NOMO-1 treated with dmso at 0.1 percent for 144 hours (cell line): Measurements from ENCODE around the gene XPA.
A peak's percentile ranks its signal among the peaks of the same experiment; 100 is the strongest.
"Not testable (repeated sequence)": the region's sequence is repeated elsewhere in the genome, so short reads cannot be mapped to it uniquely, and the experiment has no call there.

Experiments used
- DNase-seq: peaks from one replicate; lab custom pipeline; 2025; ENCODE audit not compliant: unreplicated experiment; lab: John Stamatoyannopoulos, UW

The XPA gene

GRCh38 chr9:97696803-97697601, at the start of gene XPA:
Gene XPA (minus strand): TSS chr9:97697340. CDS start chr9:97697292, 48 bp downstream.
- DNase-seq, result peak; percentile 83

DNA sequence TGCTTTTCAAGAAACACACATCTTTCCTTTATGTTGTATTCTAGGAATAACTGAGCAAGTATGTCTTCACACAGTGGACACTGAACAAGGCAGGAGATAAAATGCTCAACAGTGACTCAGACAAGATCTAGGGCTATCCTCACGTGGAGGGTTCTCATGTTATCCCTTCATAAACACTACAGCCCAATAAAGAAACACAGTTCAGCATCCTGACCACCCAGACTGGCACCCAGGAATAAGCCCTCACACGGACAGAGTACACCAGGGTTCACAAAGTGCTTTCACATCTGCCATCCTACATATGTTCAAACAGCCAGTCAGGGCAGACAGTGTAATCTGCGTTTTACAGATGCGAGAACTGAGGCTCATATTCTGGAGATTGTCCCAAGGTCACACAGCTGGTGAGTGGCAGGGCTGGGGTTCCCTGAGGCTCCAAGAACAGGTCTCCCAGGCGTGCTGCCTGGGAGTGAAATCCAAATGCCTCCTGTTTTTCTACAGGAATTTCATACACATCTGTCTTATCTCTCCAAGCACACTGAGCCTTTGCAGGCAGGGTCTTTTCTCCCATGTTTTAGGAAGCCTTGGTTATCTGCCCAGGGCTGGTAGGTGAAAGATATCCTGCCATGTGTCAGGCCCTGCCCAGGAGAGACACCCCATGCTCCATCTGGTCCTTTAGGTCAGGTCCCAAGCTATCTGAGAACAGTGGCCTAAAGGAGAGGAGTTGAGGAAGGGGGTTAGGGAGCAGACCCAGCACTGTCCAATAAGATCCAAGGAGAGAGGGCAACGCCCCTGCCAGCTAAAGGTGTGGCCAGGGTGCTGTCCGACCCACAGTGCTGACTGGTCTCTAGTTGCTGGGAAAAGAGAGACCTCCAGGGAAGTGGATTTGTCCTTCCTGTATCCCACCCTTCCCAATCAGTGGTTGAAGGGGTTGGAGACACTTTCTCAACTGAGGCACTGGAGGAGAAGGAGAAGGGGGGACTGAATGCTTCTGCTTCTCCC, 47.9 kb upstream of the XPA start:
- no peak for DNase-seq

- not testable (repeated sequence) for DNase-seq
These were observed 46.9 kb upstream of the XPA start for GRCh38 chr9:97744025-97744424.

DNA sequence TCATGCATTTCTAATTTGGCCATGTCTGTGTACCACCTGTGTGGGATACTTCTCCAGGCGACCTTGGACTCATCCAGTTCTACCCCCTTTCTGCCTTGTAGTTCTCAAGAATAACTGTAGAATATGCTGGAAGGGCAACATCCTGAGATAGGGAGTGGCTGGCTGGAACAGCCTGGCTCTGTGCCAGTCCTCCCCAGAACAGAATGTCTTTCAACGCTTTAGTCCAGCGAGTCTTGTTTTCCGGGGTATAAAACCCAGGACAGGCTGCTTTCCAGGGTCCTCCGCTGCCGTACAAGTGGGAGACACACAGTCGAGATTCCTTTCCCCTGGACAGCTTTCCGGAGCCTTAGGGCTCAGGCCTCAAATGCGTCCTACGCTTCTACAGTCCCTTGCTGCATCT, 45.4 kb upstream of the XPA start:
- no peak for DNase-seq

- DNase-seq, result no peak
These were observed 44.8 kb upstream of the XPA start for GRCh38 chr9:97741947-97742346.

GRCh38 chr9:97740848-97741821, 44.0 kb upstream of the XPA start:
- no peak for DNase-seq

DNA sequence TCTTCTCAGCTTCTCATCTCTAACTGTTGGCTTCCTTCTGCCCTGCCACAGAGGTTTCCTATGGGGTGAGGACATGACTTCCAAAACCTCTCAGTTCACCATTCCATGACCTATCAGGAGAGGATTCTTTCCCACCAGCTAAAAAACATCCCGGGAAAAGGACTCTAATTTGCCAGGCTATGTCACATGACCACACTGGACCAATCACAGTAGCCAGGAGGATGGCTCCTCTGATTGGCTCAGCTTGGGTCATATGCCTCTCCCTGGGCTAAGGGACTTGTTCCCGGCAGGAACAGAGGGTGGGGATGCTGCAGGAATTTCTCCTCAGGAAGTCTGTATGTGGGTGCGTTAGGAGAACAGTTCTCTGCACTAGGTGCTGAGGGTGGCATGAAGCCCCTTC, 40.3 kb upstream of the XPA start:
- DNase-seq, result no peak

DNA sequence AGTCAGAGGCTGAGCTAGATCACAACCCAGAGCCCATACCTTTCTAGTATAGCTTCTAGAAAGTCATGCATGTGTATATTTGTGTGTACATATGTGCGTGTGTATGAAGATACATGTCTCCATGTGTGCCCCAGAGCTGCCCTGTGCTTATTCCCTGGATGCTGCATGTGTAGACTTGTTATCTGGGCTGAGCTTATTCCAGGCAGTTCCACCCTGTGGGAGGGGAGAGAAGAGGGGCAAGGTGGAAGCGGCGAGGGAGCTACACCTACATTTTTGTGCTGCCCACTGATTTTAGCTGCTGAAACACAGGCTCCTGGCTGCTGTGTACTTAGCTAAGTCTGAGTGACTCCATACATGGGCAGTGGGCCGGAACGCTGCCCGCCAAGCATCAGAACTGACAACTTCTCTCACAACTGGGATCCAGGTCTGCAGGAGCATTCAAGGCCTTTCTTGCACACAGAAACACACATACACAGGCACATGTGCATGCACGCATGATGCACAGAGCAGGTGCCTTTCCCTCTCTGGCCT, 38.0 kb upstream of the XPA start:
- no peak for DNase-seq

DNA sequence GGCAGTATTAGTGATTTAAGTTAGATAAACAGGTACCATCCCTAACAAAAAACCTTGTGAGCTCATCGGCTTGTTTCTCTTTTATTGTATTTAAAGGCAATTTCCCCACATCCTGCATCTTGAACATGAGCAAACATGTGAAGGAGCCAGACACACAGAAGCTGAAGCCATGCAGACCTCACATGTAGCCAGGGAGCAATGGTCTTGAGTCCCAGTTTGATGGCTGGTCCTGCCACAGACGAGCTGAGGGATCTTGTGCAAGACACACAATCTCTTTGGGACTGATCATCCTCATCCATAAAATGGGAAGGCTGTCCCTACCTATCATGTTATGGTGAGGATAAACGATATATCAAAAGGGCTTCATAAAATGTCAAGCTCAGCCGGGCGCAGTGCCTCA, 29.6 kb upstream of the XPA start:
- DNase-seq, result no peak

DNA sequence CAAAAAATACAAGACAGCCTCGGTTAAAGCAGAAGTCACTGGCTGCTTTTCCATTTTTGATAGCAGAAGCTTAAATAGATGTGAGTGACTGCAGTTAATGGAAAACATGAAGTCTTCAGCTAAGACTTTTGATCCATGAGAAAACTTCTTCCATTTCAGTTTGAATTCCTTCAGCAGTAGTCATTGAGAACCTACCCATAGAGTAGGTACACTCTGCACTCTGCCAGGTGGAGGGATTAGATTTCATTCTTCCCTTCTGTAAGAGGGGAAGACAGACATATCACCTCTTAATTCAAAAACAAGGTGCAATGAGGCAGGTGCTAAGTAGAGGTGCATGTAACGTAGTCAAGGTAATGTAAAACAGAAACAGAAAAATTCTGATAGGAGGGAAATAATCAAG, 26.7 kb upstream of the XPA start:
- DNase-seq, result no peak

DNA sequence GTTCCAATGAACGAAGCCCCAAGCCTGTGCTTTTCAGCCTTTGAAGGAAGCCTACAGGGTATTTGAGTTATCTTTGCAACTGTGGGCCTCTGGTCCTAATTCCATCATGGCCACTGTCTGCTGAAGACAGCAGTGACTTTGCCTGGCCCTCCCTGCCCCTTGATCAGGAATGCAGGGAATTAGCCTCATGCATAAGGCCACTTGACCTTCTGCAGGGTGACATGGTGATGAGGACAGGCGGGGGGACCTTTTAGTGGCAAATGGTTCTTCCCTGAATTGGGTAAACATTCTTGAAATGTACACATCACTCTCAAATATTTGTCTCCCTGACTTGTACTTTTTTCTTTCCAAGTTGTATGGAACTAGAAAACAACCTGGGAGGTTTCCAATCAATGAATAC, 25.2 kb upstream of the XPA start:
- no peak for DNase-seq

- no peak for DNase-seq
These were observed 24.3 kb upstream of the XPA start for GRCh38 chr9:97721396-97721795.

DNA sequence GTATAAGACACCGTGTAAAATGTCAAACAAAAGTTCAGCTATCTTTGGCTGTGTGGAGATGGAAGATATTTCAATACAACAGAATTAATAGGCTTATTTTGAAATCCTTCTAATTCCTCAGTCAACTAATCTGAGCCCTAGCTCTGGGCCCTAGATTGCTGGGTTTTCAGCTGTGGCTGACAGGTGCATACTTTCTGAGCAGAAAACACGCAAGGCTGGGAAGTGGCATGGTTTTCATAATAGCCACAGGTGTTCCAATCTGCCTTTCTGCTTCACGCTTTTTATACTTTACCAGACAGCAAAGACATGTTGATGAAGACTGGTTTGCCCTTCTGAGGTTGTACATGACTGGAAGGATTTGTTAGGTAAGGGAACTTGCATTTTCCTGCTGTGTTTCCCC, 20.7 kb upstream of the XPA start:
- DNase-seq, result no peak

- no peak for DNase-seq
These were observed 17.3 kb upstream of the XPA start for GRCh38 chr9:97714435-97714834.

DNA sequence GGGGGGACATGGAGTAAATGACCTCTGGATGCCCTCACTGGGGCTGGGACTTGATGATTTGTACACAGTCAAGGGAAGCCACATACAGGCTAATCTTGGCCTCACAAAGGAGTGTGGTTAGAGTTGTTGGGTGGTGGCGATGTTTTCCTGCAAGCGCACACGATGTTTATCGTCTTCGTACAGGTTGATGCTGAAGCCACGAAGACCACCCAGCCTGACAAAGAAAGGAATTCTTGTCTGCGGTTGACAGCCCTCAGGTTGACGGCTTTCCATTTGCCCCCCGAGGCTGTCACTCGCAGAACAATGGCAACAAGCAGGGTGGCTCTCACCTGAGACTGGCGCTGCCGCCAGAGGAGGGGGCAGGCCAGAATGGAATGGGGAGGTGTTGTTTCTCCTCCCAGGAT, 14.1 kb upstream of the XPA start:
- DNase-seq, result no peak

GRCh38 chr9:97710356-97711222, 13.4 kb upstream of the XPA start:
- peak; percentile 37 for DNase-seq

- no peak for DNase-seq
These were observed 9.1 kb upstream of the XPA start for GRCh38 chr9:97706246-97706645.

- peak; percentile 13 for DNase-seq
These were observed 8.3 kb upstream of the XPA start for GRCh38 chr9:97705354-97705950.

GRCh38 chr9:97704851-97705250, 7.7 kb upstream of the XPA start:
- no peak for DNase-seq
